ENCODE measurements around the gene LMBRD1. TPM values are rescaled to one million over a fixed set of nuclear protein-coding genes. Genes with fewer than 3 reads are reported as not detected.
A peak's percentile ranks its signal among the peaks of the same experiment; 100 is the strongest.

The LMBRD1 gene
- total and polyA plus RNA-seq, 10 donors = 27.2 to 76.6 (median 52.0) TPM

- Histone ChIP-seq H3K27ac (peak overlapping the region; percentile 89 to 97 (median 95)), H3K9me3 (no peaks in the 10 kb centered on the region), H3K27me3 (replicated peaks in 1 of 7) (no peaks in the 10 kb centered on the region), H3K4me3 (peak overlapping the region; percentile 61 to 87 (median 68)), H3K4me1 (peaks cover 18 to 59% (median 46%) of the 10 kb centered on the region in 6 donors), H3K36me3 (no peaks in the 10 kb centered on the region)
- TF ChIP-seq POLR2AphosphoS5 (IDR thresholded peaks at IDR 0.05) = peak in 1 of 3 donors; percentile 87
- peak in 2 of 3 donors; percentile 39 to 41 for TF ChIP-seq POLR2A (IDR thresholded peaks at IDR 0.05)
- TF ChIP-seq CTCF (IDR thresholded peaks at IDR 0.05 in 8 of 11, conservative IDR thresholded peaks at IDR 0.05 in 3 of 11) = no peak
- intact Hi-C loops (cut with DNase I; ENCODE audit: low total_unique reads) = no loop called here
- no peak for DNase-seq
- WGBS, 5 donors = 0 to 1% (median 0%) methylated on average over 20 of the region's 20 CpGs
These were observed 653 bp downstream of the LMBRD1 start for GRCh38 chr6:69796073-69796641.

GRCh38 chr6:69795469-69796072, 1.2 kb downstream of the LMBRD1 start:
- intact Hi-C loops (cut with DNase I; ENCODE audit: low total_unique reads) = no loop called here
- Histone ChIP-seq H3K27me3 (replicated peaks in 1 of 7) (no peaks in the 10 kb centered on the region), H3K9me3 (no peaks in the 10 kb centered on the region), H3K4me3 (peak overlapping the region; percentile 61 to 87 (median 68)), H3K27ac (peak overlapping the region; percentile 89 to 97 (median 95)), H3K36me3 (no peaks in the 10 kb centered on the region), H3K4me1 (peaks cover 19 to 65% (median 52%) of the 10 kb centered on the region in 6 donors)
- WGBS, 5 donors = 20 to 32% (median 24%) methylated on average over 5 of the region's 5 CpGs
- DNase-seq = no peak
- peak in 1 of 3 donors; percentile 20 for TF ChIP-seq POLR2A (IDR thresholded peaks at IDR 0.05)
- TF ChIP-seq POLR2AphosphoS5 (IDR thresholded peaks at IDR 0.05) = no peak
- TF ChIP-seq CTCF (IDR thresholded peaks at IDR 0.05 in 8 of 11, conservative IDR thresholded peaks at IDR 0.05 in 3 of 11) = peak in 8 of 11 experiments; percentile 14 to 35 (median 22)

- Histone ChIP-seq H3K27me3 (replicated peaks in 1 of 7) (no peaks in the 10 kb centered on the region), H3K27ac (peak overlapping the region in 2 of 8 donors; percentile 3 to 18), H3K4me3 (no peak overlapping the region), H3K4me1 (peaks cover 19 to 93% (median 67%) of the 10 kb centered on the region in 6 donors), H3K36me3 (peaks cover 0 to 25% (median 3%) of the 10 kb centered on the region in 6 donors), H3K9me3 (no peaks in the 10 kb centered on the region)
- no peak for TF ChIP-seq POLR2AphosphoS5 (IDR thresholded peaks at IDR 0.05)
- no peak for TF ChIP-seq POLR2A (IDR thresholded peaks at IDR 0.05)
- TF ChIP-seq CTCF (IDR thresholded peaks at IDR 0.05 in 8 of 11, conservative IDR thresholded peaks at IDR 0.05 in 3 of 11) = no peak
- DNase-seq = no peak
- intact Hi-C loops (cut with DNase I; ENCODE audit: low total_unique reads) = no loop called here
These were observed 4.5 kb downstream of the LMBRD1 start for GRCh38 chr6:69792292-69792691.

- TF ChIP-seq POLR2AphosphoS5 (IDR thresholded peaks at IDR 0.05) (no peak), CTCF (IDR thresholded peaks at IDR 0.05 in 8 of 11, conservative IDR thresholded peaks at IDR 0.05 in 3 of 11) (no peak), POLR2A (IDR thresholded peaks at IDR 0.05) (no peak)
- 58 to 91% (median 67%) methylated on average over 2 of the region's 2 CpGs for WGBS, 5 donors
- Histone ChIP-seq H3K4me1 (peaks cover 19 to 97% (median 67%) of the 10 kb centered on the region in 6 donors), H3K36me3 (peaks cover 0 to 25% (median 3%) of the 10 kb centered on the region in 6 donors), H3K9me3 (no peaks in the 10 kb centered on the region), H3K27ac (peak overlapping the region in 6 of 8 donors; percentile 9 to 59 (median 17)), H3K4me3 (no peak overlapping the region), H3K27me3 (replicated peaks in 1 of 7) (no peaks in the 10 kb centered on the region)
- intact Hi-C loops (cut with DNase I; ENCODE audit: low total_unique reads) = no loop called here
- DNase-seq = no peak
These were observed 5.7 kb downstream of the LMBRD1 start for GRCh38 chr6:69791065-69791471.

All from spleen (tissue), 11 donors.